Transverse colon (tissue), 4 donors: Measurements from ENCODE around the gene RANBP10.

Source experiments
- CTCF ChIP-seq, 5 experiments: fragments of 200-600 bp in 3 of 5; fragments of 450-650 bp in 2 of 5; sonication (generic) in 3 of 5; IDR thresholded peaks; 1 replicate in 2 of 5; 2 replicates in 3 of 5; pipeline ENCODE4 v1.5.1; 2016 to 2017; ENCODE audit warnings: antibody characterized with exemption in 5 of 5, inconsistent platforms in 3 of 5, mild to moderate bottlenecking in 2 of 5, moderate library complexity in 1 of 5
- POLR2AphosphoS5 ChIP-seq, 3 donors: sonication (generic); formaldehyde crosslinking; IDR thresholded peaks; one replicate each; pipeline ENCODE4 v1.6.1; 2016; ENCODE audit warnings: antibody characterized with exemption in 3 of 3

GRCh38 chr16:67811899-67812298 is 5.5 kb upstream of the RANBP10 start:
- TF ChIP-seq CTCF (IDR thresholded peaks at IDR 0.05) (no peak), POLR2AphosphoS5 (IDR thresholded peaks at IDR 0.05) (no peak)
